ENCODE data around the gene ARHGAP29.

DNA sequence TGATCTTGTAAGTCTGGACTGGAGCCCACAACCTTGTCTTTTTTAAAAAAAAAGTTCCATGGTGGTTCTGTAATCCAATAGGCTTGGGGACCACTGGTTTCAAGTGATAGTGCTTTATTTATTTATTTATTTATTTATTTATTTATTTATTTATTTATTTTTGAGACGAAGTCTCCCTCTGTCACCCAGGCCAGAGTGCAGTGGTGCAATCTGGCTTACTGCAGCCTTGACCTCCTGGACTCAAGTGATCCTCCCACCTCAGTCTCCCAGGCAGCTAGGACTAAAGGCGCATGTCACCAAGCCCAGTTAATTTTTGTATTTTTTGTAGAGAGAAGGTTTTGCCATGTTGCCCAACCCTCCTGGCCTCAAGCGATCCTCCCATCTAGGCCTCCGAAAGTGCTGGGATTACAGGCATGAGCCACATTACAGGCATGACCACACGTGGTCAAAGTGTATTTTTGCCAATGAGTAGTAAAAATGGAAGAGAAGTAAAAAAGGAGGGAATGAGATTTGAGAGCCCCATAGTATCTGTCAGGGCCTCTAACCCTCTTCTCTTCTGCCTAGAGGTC lies 44.8 kb upstream of the ARHGAP29 start:
- TF ChIP-seq, protein P1, sequence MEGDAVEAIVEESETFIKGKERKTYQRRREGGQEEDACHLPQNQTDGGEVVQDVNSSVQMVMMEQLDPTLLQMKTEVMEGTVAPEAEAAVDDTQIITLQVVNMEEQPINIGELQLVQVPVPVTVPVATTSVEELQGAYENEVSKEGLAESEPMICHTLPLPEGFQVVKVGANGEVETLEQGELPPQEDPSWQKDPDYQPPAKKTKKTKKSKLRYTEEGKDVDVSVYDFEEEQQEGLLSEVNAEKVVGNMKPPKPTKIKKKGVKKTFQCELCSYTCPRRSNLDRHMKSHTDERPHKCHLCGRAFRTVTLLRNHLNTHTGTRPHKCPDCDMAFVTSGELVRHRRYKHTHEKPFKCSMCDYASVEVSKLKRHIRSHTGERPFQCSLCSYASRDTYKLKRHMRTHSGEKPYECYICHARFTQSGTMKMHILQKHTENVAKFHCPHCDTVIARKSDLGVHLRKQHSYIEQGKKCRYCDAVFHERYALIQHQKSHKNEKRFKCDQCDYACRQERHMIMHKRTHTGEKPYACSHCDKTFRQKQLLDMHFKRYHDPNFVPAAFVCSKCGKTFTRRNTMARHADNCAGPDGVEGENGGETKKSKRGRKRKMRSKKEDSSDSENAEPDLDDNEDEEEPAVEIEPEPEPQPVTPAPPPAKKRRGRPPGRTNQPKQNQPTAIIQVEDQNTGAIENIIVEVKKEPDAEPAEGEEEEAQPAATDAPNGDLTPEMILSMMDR (IDR thresholded peaks at IDR 0.05): no peak
- no peak for TF ChIP-seq POLR2A (IDR thresholded peaks at IDR 0.05)

Measured in Peyer's patch (tissue), 4 donors.